Measurements from ENCODE around the gene CARS1. TPM values are rescaled to one million over a fixed set of nuclear protein-coding genes. Genes with fewer than 3 reads are reported as not detected.

The CARS1 gene
- total and polyA plus RNA-seq, 2 of the 8 experiments (the other 6 are each of a cell fraction or from before 2014, with no cell fraction given) = 44.1 to 100 TPM

GRCh38 chr11:3057069-3057963 is at the start of gene CARS1 (continued):
- TF ChIP-seq JUND (IDR thresholded peaks at IDR 0.05; ENCODE audit: low read length) = peak; percentile 65; the same call in 1 of the 2 replicates
- TF ChIP-seq TCF12 (IDR thresholded peaks at IDR 0.05; ENCODE audit: low read depth, low read length) = no peak
- TF ChIP-seq EP300 (IDR thresholded peaks at IDR 0.05; ENCODE audit: borderline replicate concordance in 1 of 2, low read depth in 2 of 2, low read length in 2 of 2) = no peak
- TF ChIP-seq TBP (IDR thresholded peaks at IDR 0.05; ENCODE audit: low read depth, low read length) = peak; percentile 75; the same call in 1 of the 2 replicates
- no peak for TF ChIP-seq USF2 (IDR thresholded peaks at IDR 0.05; ENCODE audit: low read length)
- no peak for TF ChIP-seq HDAC6 (IDR thresholded peaks at IDR 0.05; ENCODE audit: low read depth, low read length)
